HepG2 (cell line): ENCODE results near the gene TMEM121.

Source experiments
- TCF7L2 ChIP-seq: IDR thresholded peaks from 2 replicates; pipeline ENCODE4 v1.6.1; 2011; ENCODE audit warnings: mild to moderate bottlenecking, low read depth, low read length, moderate library complexity
- ZNF317 ChIP-seq: sonication (generic); formaldehyde crosslinking; IDR thresholded peaks from 2 replicates; pipeline ENCODE4 v1.5.0; 2020; ENCODE audit warnings: mild to moderate bottlenecking, missing genetic modification reagents
- TF ChIP-seq, protein P1 (sequence below): sonication (generic); formaldehyde crosslinking; IDR thresholded peaks from 2 replicates; pipeline ENCODE4 v1.4.0; 2020; ENCODE audit warnings: missing genetic modification reagents

DNA sequence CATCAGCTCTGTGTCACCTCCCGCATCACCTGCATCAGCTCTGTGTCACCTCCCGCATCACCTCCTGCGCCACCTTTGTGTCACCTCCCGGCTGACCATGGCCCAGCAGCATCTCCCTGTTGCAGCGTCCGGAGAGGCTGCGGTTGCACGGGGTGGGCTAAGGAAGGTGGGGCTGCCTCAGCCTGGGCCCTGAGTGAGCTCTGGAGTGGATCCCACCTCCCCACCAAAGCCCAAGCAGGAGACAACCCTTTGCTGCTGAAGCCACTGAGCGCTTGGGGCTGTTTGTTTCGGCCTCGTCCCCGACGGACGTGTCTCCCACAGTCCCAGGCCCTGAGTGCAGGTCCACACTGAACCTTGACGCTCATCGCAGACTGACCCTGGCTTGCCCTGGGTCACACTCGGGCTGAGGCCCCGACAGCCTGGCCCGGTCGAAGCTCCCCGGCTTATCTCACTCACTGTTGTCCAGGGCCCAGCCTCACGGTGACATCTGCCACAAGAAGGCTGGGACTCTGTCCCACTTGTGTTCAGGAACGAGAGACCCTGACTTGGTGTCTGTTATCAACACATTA is 12.2 kb downstream of the TMEM121 start:
- TF ChIP-seq ZNF317 (CRISPR knock-in tag) (no peak), TCF7L2 (no peak)
- TF ChIP-seq, protein P1, sequence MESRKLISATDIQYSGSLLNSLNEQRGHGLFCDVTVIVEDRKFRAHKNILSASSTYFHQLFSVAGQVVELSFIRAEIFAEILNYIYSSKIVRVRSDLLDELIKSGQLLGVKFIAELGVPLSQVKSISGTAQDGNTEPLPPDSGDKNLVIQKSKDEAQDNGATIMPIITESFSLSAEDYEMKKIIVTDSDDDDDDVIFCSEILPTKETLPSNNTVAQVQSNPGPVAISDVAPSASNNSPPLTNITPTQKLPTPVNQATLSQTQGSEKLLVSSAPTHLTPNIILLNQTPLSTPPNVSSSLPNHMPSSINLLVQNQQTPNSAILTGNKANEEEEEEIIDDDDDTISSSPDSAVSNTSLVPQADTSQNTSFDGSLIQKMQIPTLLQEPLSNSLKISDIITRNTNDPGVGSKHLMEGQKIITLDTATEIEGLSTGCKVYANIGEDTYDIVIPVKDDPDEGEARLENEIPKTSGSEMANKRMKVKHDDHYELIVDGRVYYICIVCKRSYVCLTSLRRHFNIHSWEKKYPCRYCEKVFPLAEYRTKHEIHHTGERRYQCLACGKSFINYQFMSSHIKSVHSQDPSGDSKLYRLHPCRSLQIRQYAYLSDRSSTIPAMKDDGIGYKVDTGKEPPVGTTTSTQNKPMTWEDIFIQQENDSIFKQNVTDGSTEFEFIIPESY (CRISPR knock-in tag), result no peak
